Jurkat, Clone E6-1 (cell line): Measurements from ENCODE around the gene ATP8A2.

Experiments
- DNase-seq: peaks from one replicate; pipeline ENCODE4 v3.0.0-alpha.2; 2011; ENCODE audit warnings: low read depth, low spot score
- H3K4me3 ChIP-seq: 2 replicates; pipeline ENCODE4 v1.5.1; 2011; ENCODE audit warnings: mild to moderate bottlenecking, low read length, control low read depth, moderate library complexity

ATP8A2 gene

DNA sequence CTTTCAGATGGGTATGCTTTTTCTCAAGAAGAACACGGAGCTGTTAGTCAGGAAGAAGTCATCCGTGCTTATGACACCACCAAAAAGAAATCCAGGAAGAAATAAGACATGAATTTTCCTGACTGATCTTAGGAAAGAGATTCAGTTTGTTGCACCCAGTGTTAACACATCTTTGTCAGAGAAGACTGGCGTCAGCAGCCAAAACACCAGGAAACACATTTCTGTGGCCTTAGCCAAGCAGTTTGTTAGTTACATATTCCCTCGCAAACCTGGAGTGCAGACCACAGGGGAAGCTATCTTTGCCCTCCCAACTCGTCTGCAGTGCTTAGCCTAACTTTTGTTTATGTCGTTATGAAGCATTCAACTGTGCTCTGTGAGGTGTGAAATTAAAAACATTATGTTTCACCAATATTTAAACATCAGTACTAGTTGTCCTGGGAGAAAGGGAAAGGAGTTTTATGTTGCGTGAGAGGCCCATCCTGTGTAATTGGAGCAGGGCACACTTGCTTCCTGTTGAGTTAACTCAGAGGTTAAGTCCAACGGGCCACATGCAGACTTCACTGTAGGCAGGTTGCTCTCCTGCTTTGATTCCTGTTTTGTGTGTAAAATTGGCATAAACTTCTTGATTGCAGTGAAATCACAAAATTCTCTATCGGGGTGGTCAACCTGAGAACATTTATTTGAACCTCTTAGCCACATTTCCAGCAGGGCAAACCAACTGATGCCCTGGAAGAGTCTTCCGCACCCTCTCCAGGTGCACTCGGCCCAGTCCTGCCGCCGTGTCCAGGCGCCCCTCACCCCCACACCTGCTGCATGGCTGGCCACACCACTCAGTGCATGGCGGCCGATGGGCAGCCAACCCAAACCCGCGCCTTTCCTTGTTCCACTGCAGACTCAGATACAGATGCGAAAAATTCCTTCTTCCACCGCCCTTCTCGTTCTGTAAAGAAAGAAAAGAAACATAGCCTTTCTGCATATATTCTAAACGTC, 648.4 kb downstream of the ATP8A2 start:
- H3K4me3 ChIP-seq, result no peak overlapping the region
- DNase-seq, result no peak

DNA sequence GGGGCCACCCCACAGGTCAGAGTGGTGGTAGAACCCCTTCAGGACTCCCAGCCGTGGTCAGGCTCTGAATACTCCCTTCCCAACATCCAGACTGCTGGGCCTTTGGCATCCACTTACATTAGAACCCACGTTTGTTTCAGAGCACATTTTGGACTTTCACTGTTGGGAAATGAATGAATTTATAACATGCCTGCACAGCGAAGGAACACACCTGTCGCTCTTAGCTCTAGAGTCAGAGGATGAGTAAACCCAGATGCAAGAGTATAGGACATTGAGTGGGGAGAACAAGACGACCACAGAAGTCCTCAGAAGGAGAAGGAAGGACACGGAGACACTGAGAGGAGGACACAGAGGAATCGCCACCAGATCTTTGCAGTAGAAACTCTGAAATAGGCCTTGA, 649.1 kb downstream of the ATP8A2 start:
- H3K4me3 ChIP-seq, result no peak overlapping the region
- no peak for DNase-seq

- no peak for DNase-seq
- H3K4me3 ChIP-seq, result no peak overlapping the region
Measured at GRCh38 chr13:26021516-26021915, 649.7 kb downstream of the ATP8A2 start.

DNA sequence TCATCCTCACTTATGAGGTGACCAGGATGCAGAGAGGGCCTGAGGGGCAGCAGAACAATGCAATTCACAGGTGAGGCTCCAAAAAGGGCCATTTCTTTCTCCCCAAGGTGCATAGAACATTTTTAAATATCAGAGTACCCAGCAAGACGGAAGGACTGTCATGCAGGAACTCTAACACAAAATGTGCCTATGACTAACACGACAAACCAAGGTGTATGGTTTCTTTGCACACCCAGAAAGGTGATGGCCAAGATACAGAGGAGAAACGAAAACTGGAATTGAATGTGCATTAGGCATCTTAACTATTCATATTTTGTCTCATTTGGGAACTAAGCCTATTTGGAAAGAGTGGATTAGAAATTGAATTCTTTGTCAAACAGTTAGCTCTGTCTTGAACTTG, 650.2 kb downstream of the ATP8A2 start:
- no peak for DNase-seq
- H3K4me3 ChIP-seq, result no peak overlapping the region

DNA sequence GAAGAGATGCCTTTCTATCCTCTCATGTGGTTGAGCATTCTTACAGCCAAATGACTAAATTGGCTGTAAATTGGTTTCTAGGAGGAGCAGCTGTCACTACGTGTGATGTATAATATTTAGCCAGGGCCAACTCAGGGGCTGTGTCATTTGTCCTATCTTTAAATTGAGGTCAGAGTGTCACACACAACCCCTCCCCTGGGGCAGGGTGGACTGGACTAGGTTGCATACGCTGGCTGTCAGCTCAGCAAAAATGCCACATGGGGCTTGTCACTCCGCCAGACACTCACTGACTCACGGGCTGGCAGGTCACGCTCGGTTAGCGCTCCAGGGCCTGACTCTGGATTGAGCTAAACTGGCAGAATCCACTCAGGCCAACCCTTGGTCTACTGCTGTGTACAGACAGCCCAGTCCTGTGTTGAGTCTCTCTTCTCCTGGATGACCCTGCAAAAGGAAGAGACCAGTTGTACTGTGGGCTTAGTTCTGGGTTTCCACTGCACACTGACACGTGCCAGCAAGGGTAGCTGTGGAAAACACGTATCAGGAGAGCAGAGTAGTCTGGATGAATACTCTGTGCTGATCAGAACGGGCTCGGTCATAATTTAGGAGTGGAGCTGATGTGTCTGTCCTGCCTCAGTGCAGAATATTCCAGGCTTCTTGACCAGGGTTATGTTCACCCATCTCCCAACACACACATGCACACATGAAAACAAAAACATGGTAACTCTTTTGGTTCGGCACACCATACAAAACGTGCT, 650.9 kb downstream of the ATP8A2 start:
- no peak overlapping the region for H3K4me3 ChIP-seq
- DNase-seq, result no peak

GRCh38 chr13:26024558-26024957, 652.8 kb downstream of the ATP8A2 start:
- no peak overlapping the region for H3K4me3 ChIP-seq
- DNase-seq, result no peak

- no peak for DNase-seq
- no peak overlapping the region for H3K4me3 ChIP-seq
Measured at GRCh38 chr13:26025196-26025595, 653.4 kb downstream of the ATP8A2 start.

DNA sequence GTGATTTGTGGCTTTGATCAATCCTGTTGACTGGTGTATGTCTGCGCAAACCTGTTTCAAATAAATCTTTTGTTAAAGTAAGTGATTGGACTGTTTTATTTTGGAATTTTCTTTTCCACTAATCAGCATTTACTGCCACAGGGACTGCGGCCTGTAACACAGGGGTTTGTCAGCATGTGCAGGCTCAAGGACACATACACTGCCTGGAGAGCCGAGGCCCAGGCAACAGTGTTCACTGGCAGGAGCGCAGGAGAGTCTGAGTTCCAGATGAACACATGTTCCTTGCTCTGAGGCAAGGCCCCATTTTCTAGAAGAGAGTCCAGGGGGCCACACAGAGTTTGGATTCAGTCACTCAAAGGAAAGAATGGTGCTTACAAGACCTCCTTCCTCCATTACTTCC, 654.0 kb downstream of the ATP8A2 start:
- DNase-seq, result no peak
- H3K4me3 ChIP-seq, result no peak overlapping the region

GRCh38 chr13:26026211-26026610, 654.4 kb downstream of the ATP8A2 start:
- DNase-seq, result no peak
- H3K4me3 ChIP-seq, result no peak overlapping the region

DNA sequence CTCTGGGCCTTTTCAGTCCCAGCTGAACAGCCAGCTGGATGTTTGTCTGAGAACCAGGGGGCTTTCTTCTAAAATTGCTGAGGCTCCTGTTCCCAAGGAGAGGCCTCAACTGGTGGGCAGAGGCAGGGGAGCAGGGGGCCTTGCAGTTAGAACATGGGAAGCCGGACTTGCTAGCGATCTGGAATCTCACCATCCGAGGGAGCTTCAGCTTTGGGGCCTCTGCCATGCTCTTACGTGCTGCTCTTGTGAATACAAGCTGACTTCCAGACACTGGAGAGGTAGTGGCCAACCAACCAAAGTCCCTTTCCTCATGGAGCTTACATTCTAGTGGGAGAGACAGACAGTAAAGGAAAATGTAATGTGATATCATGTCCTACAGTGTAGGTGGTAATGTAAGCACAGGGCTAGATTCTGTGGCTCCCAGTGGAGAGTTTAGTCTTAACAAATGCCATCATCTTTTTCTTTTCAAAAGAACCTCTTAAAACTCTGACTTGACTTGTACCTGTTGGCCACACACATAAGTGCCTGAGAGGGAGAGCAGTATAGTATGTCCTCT, 657.9 kb downstream of the ATP8A2 start:
- no peak for DNase-seq
- no peak overlapping the region for H3K4me3 ChIP-seq

GRCh38 chr13:26030331-26030730, 658.6 kb downstream of the ATP8A2 start:
- DNase-seq, result no peak

DNA sequence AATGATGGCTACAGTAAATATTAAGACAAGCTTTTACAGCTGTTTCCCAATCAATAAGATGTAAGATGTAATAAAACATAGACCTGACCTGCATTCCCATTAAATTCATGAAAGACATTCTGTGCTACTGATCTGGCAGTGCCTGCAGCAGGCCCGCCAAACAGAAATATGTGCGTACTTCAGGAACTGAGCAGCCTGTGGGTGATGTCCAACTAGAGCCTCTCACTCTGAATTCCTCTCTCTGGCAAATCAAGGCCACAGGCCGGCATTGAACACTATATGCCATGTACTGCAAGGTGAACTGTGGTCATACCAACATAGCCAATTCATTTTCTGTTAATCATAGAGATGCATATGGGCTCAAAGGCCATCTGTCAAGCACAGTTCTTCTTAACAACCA, 662.2 kb downstream of the ATP8A2 start:
- H3K4me3 ChIP-seq, result no peak overlapping the region
- DNase-seq, result no peak

More at GRCh38 chr13:26030331-26030730, 658.6 kb downstream of the ATP8A2 start:
- no peak overlapping the region for H3K4me3 ChIP-seq

- no peak for DNase-seq
- no peak overlapping the region for H3K4me3 ChIP-seq
Measured at GRCh38 chr13:26036383-26036782, 664.6 kb downstream of the ATP8A2 start.

GRCh38 chr13:26037302-26037701, 665.5 kb downstream of the ATP8A2 start:
- peak; percentile 66 for DNase-seq

GRCh38 chr13:26038931-26039475, 667.2 kb downstream of the ATP8A2 start:
- DNase-seq, result no peak
- no peak overlapping the region for H3K4me3 ChIP-seq

More at GRCh38 chr13:26037302-26037701, 665.5 kb downstream of the ATP8A2 start:
- H3K4me3 ChIP-seq, result no peak overlapping the region

- H3K4me3 ChIP-seq, result no peak overlapping the region
- DNase-seq, result no peak
Measured at GRCh38 chr13:26041444-26041843, 669.7 kb downstream of the ATP8A2 start.

GRCh38 chr13:26042785-26043184, 671.0 kb downstream of the ATP8A2 start:
- no peak overlapping the region for H3K4me3 ChIP-seq
- no peak for DNase-seq

GRCh38 chr13:26045142-26045541, 673.4 kb downstream of the ATP8A2 start:
- peak; percentile 77 for DNase-seq
- no peak overlapping the region for H3K4me3 ChIP-seq

GRCh38 chr13:26046639-26047038, 674.9 kb downstream of the ATP8A2 start:
- no peak overlapping the region for H3K4me3 ChIP-seq
- no peak for DNase-seq

- no peak overlapping the region for H3K4me3 ChIP-seq
- no peak for DNase-seq
Measured at GRCh38 chr13:26047040-26047439, 675.3 kb downstream of the ATP8A2 start.
